GM12878 (cell line): ENCODE measurements around the gene BCL2L13.

Source experiments
- CHD4 ChIP-seq: fragments of 200-600 bp; sonication (generic); IDR thresholded peaks from 2 replicates; pipeline ENCODE4 v1.6.1; 2016; ENCODE audit warnings: mild to moderate bottlenecking
- CTCF ChIP-seq, 3 experiments: IDR thresholded peaks in 2 of 3; conservative IDR thresholded peaks in 1 of 3; 2 replicates each; pipeline ENCODE4 v1.5.1; 2011; ENCODE audit warnings: low read depth in 3 of 3, low read length in 3 of 3, mild to moderate bottlenecking in 3 of 3, control low read depth in 2 of 3, moderate library complexity in 2 of 3, inconsistent platforms in 1 of 3, mixed read lengths in 1 of 3; ENCODE audit not compliant: control insufficient read depth in 2 of 3, insufficient read depth in 1 of 3; ENCODE audit errors: extremely low read depth in 1 of 3
- EP300 ChIP-seq, 2 experiments: fragments of 150-350 bp in 1 of 2; IDR thresholded peaks; 2 replicates each; pipeline ENCODE4 v1.6.1; 2011 to 2012; ENCODE audit warnings: low read depth in 2 of 2, low read length in 2 of 2, borderline replicate concordance in 1 of 2, improper control_type of control experiment in 1 of 2, inconsistent platforms in 1 of 2; ENCODE audit not compliant: control insufficient read depth in 1 of 2

- TF ChIP-seq EP300 (IDR thresholded peaks at IDR 0.05; ENCODE audit: borderline replicate concordance in 1 of 2, control insufficient read depth in 1 of 2, low read depth in 2 of 2, low read length in 2 of 2): no peak
- no peak for TF ChIP-seq CHD4
- no peak for TF ChIP-seq CTCF (IDR thresholded peaks at IDR 0.05 in 2 of 3, conservative IDR thresholded peaks at IDR 0.05 in 1 of 3; ENCODE audit: control insufficient read depth in 2 of 3, extremely low read depth in 1 of 3, insufficient read depth in 1 of 3, low read depth in 3 of 3, low read length in 3 of 3)
Measured at GRCh38 chr22:17703811-17704210, 65.3 kb downstream of the BCL2L13 start.
